Endodermal cell (in vitro differentiated cells): ENCODE measurements around the gene TMPRSS11A. TPM values are rescaled to one million over a fixed set of nuclear protein-coding genes. Genes with fewer than 3 reads are reported as not detected.

Experiments
- DNase-seq: peaks from one replicate; pipeline ENCODE4 v3.0.0-alpha.2; 2017
- H3K27ac ChIP-seq: 2 replicates; pipeline ENCODE4 v1.5.1; 2013; ENCODE audit warnings: mild to moderate bottlenecking, low read depth, low read length, moderate library complexity
- H3K27me3 ChIP-seq: 2 replicates; pipeline ENCODE4 v1.6.1; 2013; ENCODE audit warnings: mild to moderate bottlenecking, low read length, moderate library complexity; ENCODE audit not compliant: insufficient read depth, control insufficient read depth, poor library complexity, severe bottlenecking
- H3K36me3 ChIP-seq: 2 replicates; pipeline ENCODE4 v1.7.0; 2013; ENCODE audit warnings: mild to moderate bottlenecking, low read length, moderate library complexity; ENCODE audit not compliant: control insufficient read depth, insufficient read depth
- H3K4me1 ChIP-seq: one replicate; pipeline ENCODE4 v1.7.0; 2013; ENCODE audit warnings: low read length; ENCODE audit not compliant: control insufficient read depth, insufficient read depth
- H3K4me3 ChIP-seq: 2 replicates; pipeline ENCODE4 v1.5.1; 2013; ENCODE audit warnings: mild to moderate bottlenecking, low read length, moderate library complexity
- H3K9ac ChIP-seq: 2 replicates; pipeline ENCODE4 v1.6.1; 2013; ENCODE audit warnings: mild to moderate bottlenecking, low read length, moderate library complexity; ENCODE audit not compliant: poor library complexity, severe bottlenecking; ENCODE audit errors: extremely low read depth
- H3K9me3 ChIP-seq: 2 replicates; pipeline ENCODE4 v1.6.1; 2013; ENCODE audit warnings: mild to moderate bottlenecking, low read length, moderate library complexity; ENCODE audit not compliant: control insufficient read depth
- H3K27ac Mint-ChIP-seq: 2 replicates; pipeline ENCODE4 v1.8.0; 2020; ENCODE audit warnings: mixed read lengths
- H3K27me3 Mint-ChIP-seq: 2 replicates; pipeline ENCODE4 v1.8.0; 2021; ENCODE audit warnings: mild to moderate bottlenecking, mixed read lengths; ENCODE audit not compliant: insufficient read depth
- H3K36me3 Mint-ChIP-seq: 2 replicates; pipeline ENCODE4 v1.8.0; 2020; ENCODE audit warnings: low read depth, mixed read lengths
- H3K4me1 Mint-ChIP-seq: 2 replicates; pipeline ENCODE4 v1.8.0; 2020; ENCODE audit warnings: mixed read lengths
- H3K4me3 Mint-ChIP-seq: 2 replicates; pipeline ENCODE4 v1.8.0; 2020; ENCODE audit warnings: mild to moderate bottlenecking, moderate library complexity, mixed read lengths
- H3K9me3 Mint-ChIP-seq: 2 replicates; pipeline ENCODE4 v1.8.0; 2020; ENCODE audit warnings: mild to moderate bottlenecking, mixed read lengths
- WGBS, 2 experiments: methylation state at CpG; one replicate each; pipeline versions ENCODE4 v1.1.5 to v1.1.7; 2013; ENCODE audit warnings: missing lambda C conversion rate in 2 of 2, mixed read lengths in 1 of 2; ENCODE audit not compliant: insufficient coverage in 1 of 2, insufficient read length in 1 of 2; 5-methylcytosine and 5-hydroxymethylcytosine counted together
- total RNA-seq, 2 donors: library from RNA; stranded (reverse); fragmentation: NEBNext Ultra II Directional in 1 of 2; extraction: Animal tissue kit (Norgen Biotek cat#: 25700) in 1 of 2; gene quantifications; 2 replicates in 1 of 2; 3 replicates in 1 of 2; pipeline ENCODE4 v1.2.1, GENCODE V29; 2021
- TF ChIP-seq, protein P1 (sequence below): fragments of 200-600 bp; sonication (generic); conservative IDR thresholded peaks from 2 replicates; pipeline ENCODE4 v1.5.0; 2021; ENCODE audit warnings: antibody characterized with exemption, mild to moderate bottlenecking

Gene TMPRSS11A
- total RNA-seq, 2 donors from 2014 or later, result not detected

DNA sequence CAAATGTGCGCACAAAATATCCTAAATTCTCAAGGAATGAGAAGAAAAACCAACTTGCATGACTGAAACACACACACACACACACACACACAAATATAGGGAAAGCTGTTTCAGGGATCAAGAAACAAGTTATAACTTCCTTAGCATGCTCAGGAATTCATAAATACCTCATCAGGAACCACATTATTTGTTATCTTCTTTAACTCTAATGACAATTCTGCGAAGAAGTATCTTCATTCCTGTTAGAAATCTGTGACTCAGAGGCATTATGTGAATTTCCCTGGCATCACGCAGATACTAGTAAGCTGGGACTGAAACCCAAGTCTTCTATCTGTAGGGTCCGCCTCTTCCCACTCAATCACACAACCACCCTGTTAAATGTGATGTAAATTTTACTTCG lies 30.3 kb downstream of the TMPRSS11A start:
- H3K4me3 ChIP-seq, result no peak overlapping the region
- no peak overlapping the region for H3K4me3 Mint-ChIP-seq
- H3K9me3 Mint-ChIP-seq, result peaks cover 2% of the 10 kb centered on the region
- no peaks in the 10 kb centered on the region for H3K36me3 Mint-ChIP-seq
- peaks cover 10% of the 10 kb centered on the region for H3K4me1 Mint-ChIP-seq
- TF ChIP-seq, protein P1, sequence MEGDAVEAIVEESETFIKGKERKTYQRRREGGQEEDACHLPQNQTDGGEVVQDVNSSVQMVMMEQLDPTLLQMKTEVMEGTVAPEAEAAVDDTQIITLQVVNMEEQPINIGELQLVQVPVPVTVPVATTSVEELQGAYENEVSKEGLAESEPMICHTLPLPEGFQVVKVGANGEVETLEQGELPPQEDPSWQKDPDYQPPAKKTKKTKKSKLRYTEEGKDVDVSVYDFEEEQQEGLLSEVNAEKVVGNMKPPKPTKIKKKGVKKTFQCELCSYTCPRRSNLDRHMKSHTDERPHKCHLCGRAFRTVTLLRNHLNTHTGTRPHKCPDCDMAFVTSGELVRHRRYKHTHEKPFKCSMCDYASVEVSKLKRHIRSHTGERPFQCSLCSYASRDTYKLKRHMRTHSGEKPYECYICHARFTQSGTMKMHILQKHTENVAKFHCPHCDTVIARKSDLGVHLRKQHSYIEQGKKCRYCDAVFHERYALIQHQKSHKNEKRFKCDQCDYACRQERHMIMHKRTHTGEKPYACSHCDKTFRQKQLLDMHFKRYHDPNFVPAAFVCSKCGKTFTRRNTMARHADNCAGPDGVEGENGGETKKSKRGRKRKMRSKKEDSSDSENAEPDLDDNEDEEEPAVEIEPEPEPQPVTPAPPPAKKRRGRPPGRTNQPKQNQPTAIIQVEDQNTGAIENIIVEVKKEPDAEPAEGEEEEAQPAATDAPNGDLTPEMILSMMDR, result no peak
- H3K9ac ChIP-seq, result no peak overlapping the region
- WGBS, 2 experiments, result 98 to 100% methylated on average over 1 to 4 of the region's 5 CpGs
- no peaks in the 10 kb centered on the region for H3K27me3 Mint-ChIP-seq
- no peak overlapping the region for H3K27ac Mint-ChIP-seq
- no peaks in the 10 kb centered on the region for H3K27me3 ChIP-seq
- no peaks in the 10 kb centered on the region for H3K36me3 ChIP-seq
- H3K27ac ChIP-seq, result no peak overlapping the region
- DNase-seq, result no peak
- H3K4me1 ChIP-seq, result no peaks in the 10 kb centered on the region
- no peaks in the 10 kb centered on the region for H3K9me3 ChIP-seq

DNA sequence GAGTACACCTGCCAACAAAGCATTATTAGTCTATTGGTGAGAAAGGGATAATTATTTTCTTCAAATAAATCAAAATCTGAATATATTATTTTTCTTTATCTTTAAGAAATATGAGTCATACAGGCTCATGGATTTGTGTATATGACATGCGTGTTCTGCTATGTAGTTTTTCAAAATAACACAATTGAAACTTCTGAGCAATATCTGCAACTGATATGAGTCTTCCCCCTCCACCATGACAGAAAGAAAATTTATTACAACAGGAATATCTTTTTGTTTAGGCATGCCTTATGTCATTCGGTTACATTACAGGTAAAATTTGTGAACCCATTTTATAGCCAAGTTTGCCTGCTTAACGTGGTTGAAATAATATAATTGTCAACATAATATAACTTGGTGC lies 32.0 kb downstream of the TMPRSS11A start:
- Histone ChIP-seq H3K27me3 (no peaks in the 10 kb centered on the region), H3K27ac (no peak overlapping the region), H3K36me3 (no peaks in the 10 kb centered on the region), H3K4me1 (no peaks in the 10 kb centered on the region), H3K9me3 (peaks cover 15% of the 10 kb centered on the region), H3K4me3 (no peak overlapping the region), H3K9ac (no peak overlapping the region)
- TF ChIP-seq, protein P1, result no peak
- Mint-ChIP-seq H3K4me3 (no peak overlapping the region), H3K27me3 (no peaks in the 10 kb centered on the region), H3K4me1 (peaks cover 10% of the 10 kb centered on the region), H3K27ac (no peak overlapping the region), H3K9me3 (peaks cover 2% of the 10 kb centered on the region), H3K36me3 (no peaks in the 10 kb centered on the region)
- no peak for DNase-seq
- WGBS, 2 experiments, result 92 to 100% methylated on average over 1 to 3 of the region's 3 CpGs

DNA sequence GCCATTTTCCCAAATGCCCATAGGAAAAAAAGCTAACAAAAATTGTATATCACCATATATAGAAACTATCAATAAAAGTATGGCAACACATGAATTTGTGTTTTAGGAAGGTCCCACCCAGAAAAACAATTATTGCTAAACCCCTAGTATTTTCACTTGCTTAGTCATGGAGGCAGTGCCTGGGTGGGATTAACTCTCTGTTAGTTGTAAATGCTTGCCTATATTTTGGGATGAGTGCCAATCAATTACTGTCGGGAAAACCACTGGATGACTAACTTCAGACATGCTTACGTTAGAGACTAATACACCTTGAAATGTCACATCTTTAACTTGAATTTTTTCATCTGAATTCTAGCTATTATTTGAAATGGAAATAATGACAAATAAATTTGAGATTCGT lies 33.9 kb downstream of the TMPRSS11A start:
- Histone ChIP-seq H3K9me3 (peaks cover 15% of the 10 kb centered on the region), H3K4me3 (no peak overlapping the region), H3K4me1 (no peaks in the 10 kb centered on the region), H3K36me3 (no peaks in the 10 kb centered on the region), H3K9ac (no peak overlapping the region), H3K27ac (no peak overlapping the region), H3K27me3 (no peaks in the 10 kb centered on the region)
- DNase-seq, result no peak
- TF ChIP-seq, protein P1, result no peak
- no peaks in the 10 kb centered on the region for H3K36me3 Mint-ChIP-seq
- 97% methylated on average over 2 of the region's 3 CpGs; no CpG with 5 or more reads in 1 of the 2 experiments for WGBS, 2 experiments
- peaks cover 7% of the 10 kb centered on the region for H3K9me3 Mint-ChIP-seq
- H3K4me3 Mint-ChIP-seq, result no peak overlapping the region
- H3K27ac Mint-ChIP-seq, result no peak overlapping the region
- H3K4me1 Mint-ChIP-seq, result peaks cover 5% of the 10 kb centered on the region
- H3K27me3 Mint-ChIP-seq, result no peaks in the 10 kb centered on the region
